SK-N-SH treated with all-trans-retinoic acid at 6 μM for 48 hours (cell line): ENCODE results near the gene IL1B.

Experiments
- ARNTL ChIP-seq: fragments of 450-650 bp; formaldehyde crosslinking; IDR thresholded peaks from 2 replicates; pipeline ENCODE4 v1.5.0; 2020; ENCODE audit warnings: low read depth, mild to moderate bottlenecking, moderate library complexity, borderline replicate concordance
- GLIS3 ChIP-seq: fragments of 250-450 bp; sonication (Bioruptor Pico); IDR thresholded peaks from 2 replicates; pipeline ENCODE4 v1.5.0; 2020; ENCODE audit warnings: mild to moderate bottlenecking, moderate library complexity
- ISL1 ChIP-seq: fragments of 250-450 bp; sonication (Bioruptor Pico); IDR thresholded peaks from 2 replicates; pipeline ENCODE4 v2.1.2; 2022; ENCODE audit warnings: mild to moderate bottlenecking, moderate library complexity
- OSR1 ChIP-seq: fragments of 250-450 bp; sonication (Bioruptor Pico); IDR thresholded peaks from 2 replicates; pipeline ENCODE4 v1.8.0; 2022; ENCODE audit warnings: moderate library complexity, mild to moderate bottlenecking, inconsistent platforms
- ZC3H10 ChIP-seq: fragments of 250-450 bp; sonication (Bioruptor Pico); IDR thresholded peaks from 2 replicates; pipeline ENCODE4 v1.5.1; 2021; ENCODE audit warnings: mild to moderate bottlenecking, moderate library complexity
- ZFP3 ChIP-seq: fragments of 250-450 bp; sonication (Bioruptor Pico); IDR thresholded peaks from 2 replicates; pipeline ENCODE4 v1.5.0; 2020; ENCODE audit warnings: mild to moderate bottlenecking, moderate library complexity
- ZNF565 ChIP-seq: fragments of 450-650 bp; formaldehyde crosslinking; conservative IDR thresholded peaks from 2 replicates; pipeline ENCODE4 v1.5.0; 2020; ENCODE audit warnings: low read depth, mild to moderate bottlenecking, moderate library complexity
- TF ChIP-seq, protein P1 (sequence below): fragments of 250-450 bp; sonication (Bioruptor Pico); IDR thresholded peaks from 2 replicates; pipeline ENCODE4 v1.8.0; 2021; ENCODE audit warnings: low read depth, mild to moderate bottlenecking, moderate library complexity, borderline replicate concordance
- TF ChIP-seq, protein P2 (sequence below): fragments of 250-450 bp; sonication (Bioruptor Pico); IDR thresholded peaks from 2 replicates; pipeline ENCODE4 v1.8.0; 2020; ENCODE audit warnings: mild to moderate bottlenecking, moderate library complexity, borderline replicate concordance

DNA sequence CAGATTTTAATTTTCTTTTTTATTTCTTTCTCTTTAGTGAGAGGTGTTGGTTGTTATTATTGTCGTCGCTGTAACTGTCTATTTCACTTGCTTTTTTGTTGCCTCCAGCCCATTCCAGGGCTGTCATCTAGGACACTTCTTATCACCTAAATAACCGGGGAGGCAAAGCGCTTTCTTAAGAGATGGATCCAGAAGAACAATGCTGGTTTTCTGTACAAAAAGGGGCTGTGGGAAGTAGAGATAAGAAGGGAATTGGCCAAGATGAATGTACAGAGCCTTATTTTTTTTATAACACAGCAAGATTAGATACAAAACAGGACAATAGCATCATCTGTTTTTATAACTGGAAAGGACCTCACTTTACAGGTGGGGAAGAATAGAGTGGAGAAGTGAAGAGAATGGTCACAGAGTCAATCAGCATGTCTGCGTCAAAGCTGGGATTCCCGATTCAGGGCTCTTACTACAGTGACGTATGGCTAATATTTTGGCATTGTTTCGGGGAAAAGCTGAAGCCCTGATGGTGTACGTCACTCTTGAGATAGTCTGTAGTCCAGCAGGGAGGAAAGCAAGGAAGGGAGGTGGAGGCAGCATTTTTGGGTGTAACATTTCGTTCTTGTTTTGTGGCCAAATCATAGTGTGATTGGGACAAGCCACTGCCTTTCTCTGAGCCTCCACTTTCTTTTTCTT lies 23.2 kb downstream of the IL1B start:
- TF ChIP-seq ZC3H10 (CRISPR knock-in tag) (no peak), ARNTL (CRISPR knock-in tag) (no peak), ZFP3 (CRISPR knock-in tag) (no peak), GLIS3 (CRISPR knock-in tag) (no peak), ISL1 (no peak), ZNF565 (CRISPR knock-in tag) (no peak), OSR1 (no peak)
- TF ChIP-seq, protein P1, sequence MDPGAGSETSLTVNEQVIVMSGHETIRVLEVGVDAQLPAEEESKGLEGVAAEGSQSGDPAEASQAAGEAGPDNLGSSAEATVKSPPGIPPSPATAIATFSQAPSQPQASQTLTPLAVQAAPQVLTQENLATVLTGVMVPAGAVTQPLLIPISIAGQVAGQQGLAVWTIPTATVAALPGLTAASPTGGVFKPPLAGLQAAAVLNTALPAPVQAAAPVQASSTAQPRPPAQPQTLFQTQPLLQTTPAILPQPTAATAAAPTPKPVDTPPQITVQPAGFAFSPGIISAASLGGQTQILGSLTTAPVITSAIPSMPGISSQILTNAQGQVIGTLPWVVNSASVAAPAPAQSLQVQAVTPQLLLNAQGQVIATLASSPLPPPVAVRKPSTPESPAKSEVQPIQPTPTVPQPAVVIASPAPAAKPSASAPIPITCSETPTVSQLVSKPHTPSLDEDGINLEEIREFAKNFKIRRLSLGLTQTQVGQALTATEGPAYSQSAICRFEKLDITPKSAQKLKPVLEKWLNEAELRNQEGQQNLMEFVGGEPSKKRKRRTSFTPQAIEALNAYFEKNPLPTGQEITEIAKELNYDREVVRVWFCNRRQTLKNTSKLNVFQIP (CRISPR knock-in tag), result no peak
- TF ChIP-seq, protein P2, sequence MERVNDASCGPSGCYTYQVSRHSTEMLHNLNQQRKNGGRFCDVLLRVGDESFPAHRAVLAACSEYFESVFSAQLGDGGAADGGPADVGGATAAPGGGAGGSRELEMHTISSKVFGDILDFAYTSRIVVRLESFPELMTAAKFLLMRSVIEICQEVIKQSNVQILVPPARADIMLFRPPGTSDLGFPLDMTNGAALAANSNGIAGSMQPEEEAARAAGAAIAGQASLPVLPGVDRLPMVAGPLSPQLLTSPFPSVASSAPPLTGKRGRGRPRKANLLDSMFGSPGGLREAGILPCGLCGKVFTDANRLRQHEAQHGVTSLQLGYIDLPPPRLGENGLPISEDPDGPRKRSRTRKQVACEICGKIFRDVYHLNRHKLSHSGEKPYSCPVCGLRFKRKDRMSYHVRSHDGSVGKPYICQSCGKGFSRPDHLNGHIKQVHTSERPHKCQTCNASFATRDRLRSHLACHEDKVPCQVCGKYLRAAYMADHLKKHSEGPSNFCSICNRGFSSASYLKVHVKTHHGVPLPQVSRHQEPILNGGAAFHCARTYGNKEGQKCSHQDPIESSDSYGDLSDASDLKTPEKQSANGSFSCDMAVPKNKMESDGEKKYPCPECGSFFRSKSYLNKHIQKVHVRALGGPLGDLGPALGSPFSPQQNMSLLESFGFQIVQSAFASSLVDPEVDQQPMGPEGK, result no peak
